COLO829 (cell line): ENCODE measurements around the gene ADD3.
"Not testable (repeated sequence)": the region's sequence is repeated elsewhere in the genome, so short reads cannot be mapped to it uniquely, and the experiment has no call there.

ENCODE experiments used
- DNase-seq: peaks from one replicate; pipeline ENCODE4 v3.0.0; 2012; ENCODE audit warnings: low spot score

Gene ADD3

GRCh38 chr10:109975244-109976190, 32.3 kb upstream of the ADD3 start:
- DNase-seq = peak; percentile 12

DNA sequence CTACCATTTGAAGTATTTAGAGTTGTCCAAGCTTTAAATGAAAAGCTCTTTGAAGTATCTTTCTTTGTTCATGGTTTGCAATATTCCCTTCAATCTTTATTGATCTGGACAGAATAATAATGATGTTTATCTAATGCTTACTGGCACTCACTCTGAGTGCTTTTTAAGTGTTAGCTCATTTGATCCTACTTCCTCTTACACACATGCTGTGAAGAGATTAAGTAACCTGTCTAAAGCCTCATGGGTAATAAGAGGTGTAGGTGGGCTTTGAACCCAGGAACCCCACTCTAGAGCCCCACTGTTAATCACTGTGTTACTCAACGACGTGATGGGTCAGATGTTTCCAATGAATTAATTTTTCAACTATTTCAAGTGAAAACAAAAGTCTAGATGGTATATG, 31.1 kb upstream of the ADD3 start:
- DNase-seq = no peak

- no peak for DNase-seq
Measured at GRCh38 chr10:109977382-109977806, 30.4 kb upstream of the ADD3 start.

GRCh38 chr10:109978481-109978880, 29.3 kb upstream of the ADD3 start:
- peak; percentile 30 for DNase-seq

DNA sequence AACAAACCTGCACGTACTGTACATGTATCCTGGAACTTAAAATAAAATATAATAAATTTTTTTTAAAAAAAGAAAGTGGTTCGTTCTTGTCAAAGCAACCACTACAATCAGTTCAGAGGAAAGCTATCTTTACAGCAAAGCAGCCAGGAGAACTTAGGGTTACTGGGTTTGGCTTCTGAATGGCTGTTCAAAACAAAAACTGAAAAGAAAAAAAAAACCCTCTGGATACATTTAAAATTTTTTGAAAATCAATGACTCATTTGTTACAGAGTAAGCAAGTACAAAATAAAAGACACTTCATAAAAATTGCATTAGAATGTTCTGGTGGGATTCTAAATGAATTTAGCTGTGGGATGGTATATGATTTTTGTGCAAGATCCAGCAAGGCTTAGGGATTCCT, 28.6 kb upstream of the ADD3 start:
- no peak for DNase-seq

GRCh38 chr10:109981650-109982049, 26.1 kb upstream of the ADD3 start:
- DNase-seq = no peak

GRCh38 chr10:109982123-109982522, 25.7 kb upstream of the ADD3 start:
- no peak for DNase-seq

GRCh38 chr10:109982812-109983211, 25.0 kb upstream of the ADD3 start:
- DNase-seq = no peak

DNA sequence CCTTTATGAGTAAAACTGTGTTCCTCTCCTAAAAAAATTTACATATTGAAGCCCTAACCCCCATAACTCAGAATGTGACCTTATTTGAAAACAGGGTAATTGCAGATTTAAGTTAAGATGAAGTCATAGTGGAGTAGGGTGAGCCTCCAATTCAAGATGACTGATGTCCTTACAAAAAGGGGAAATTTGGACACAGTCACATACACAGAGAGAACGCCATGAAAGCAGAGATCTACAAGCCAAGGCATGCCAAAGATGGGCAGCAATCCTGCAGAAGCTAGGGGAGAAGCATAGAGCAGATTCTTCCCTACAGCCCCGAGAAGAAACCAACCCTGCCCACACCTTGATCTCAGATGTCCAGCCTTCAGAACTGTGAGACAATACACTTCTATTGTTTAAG, 23.8 kb upstream of the ADD3 start:
- no peak for DNase-seq

DNA sequence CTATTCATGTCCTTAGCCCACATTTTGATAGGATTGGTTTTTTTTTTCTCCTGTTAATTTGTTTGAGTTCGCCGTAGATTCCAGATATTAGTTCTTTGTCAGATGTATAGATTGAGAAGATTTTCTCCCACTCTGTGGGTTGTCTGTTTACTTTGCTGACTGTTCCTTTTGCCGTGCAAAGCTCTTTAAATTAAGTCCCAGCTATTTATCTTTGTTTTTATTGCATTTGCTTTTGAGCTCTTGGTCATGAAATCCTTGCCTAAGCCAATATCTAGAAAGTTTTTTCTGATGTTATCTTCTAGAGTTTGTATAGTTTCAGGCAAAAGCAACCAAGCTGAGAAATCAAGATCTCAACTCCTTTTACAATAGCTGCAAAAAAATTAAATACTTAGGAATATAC, 22.0 kb upstream of the ADD3 start:
- not testable (repeated sequence) for DNase-seq

DNA sequence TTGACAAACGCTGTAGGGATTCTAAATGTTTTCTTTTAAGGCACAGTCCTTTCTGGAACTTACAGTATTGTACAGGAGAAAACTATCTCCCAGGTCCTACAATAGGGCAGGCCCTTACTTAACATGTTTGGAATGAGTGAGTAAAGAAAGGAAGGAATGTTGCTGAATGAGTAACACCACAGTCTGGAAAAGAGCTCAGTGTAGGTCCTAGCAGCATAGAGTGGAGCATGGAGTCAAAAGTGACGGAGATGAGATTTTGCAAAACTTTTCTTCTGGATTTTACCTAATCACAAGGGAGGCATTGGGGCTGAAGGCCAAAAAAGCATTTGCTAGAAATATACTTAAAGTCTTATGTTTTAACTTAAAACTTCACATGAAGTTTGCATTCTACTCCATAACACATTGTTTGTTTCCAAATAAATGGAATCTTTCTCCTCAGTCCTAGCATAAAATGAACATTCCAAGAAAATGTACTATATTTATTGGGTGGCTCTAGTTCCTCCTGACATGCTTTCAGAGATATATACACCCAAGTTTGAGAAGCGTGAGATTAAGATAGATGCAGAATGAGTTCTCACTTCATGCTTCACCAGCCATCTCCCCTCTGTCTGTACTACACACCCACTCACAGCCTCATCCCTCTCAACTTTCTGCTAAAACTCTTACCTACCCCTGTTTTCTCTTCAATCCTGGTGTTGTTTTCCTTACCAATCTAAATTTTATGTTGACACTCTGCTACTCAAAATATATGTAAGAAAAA, 20.2 kb upstream of the ADD3 start:
- DNase-seq = no peak

GRCh38 chr10:109988212-109988596, 19.6 kb upstream of the ADD3 start:
- DNase-seq = no peak

- DNase-seq = no peak
Measured at GRCh38 chr10:109991266-109991855, 16.4 kb upstream of the ADD3 start.

- no peak for DNase-seq
Measured at GRCh38 chr10:109992485-109992884, 15.3 kb upstream of the ADD3 start.

DNA sequence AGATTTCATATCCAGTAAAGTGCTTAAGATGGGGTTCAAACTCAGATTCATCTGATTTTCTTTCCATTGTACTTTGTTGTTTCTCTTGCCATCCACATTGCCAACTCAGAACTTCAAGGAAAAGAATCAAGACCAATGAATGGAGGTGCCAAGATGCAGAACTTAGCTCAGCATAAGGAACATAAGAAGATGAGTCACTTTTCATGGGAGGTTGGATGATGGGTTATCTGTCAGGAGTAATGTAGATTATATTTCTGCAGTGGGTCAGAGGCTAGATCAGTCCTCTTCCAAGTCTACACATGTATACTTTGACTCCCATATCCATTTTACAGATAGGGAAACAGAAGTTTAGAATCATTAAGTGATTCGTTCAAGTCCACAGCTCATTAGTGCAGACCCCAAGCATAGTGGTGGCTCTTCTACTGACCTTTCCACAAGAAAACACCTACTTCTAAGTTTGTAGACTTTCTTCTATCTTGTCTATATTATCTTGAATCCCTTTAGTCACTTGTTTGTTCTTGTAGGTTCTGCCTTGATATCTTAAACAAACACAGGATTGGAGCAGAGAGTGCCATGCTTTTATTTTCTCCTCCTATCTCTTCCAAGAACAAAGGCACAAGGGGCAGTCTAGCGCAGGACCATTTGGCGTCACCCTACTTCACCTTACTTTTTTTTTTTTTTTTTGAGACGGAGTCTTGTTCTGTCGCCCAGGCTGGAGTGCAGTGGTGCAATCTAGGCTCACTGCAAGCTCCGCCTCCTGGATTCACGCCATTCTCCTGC, 14.0 kb upstream of the ADD3 start:
- no peak for DNase-seq

GRCh38 chr10:109994711-109995577, 12.8 kb upstream of the ADD3 start:
- DNase-seq = no peak

- DNase-seq = no peak
Measured at GRCh38 chr10:109995595-109995994, 12.2 kb upstream of the ADD3 start.

GRCh38 chr10:109996225-109996624, 11.6 kb upstream of the ADD3 start:
- no peak for DNase-seq

DNA sequence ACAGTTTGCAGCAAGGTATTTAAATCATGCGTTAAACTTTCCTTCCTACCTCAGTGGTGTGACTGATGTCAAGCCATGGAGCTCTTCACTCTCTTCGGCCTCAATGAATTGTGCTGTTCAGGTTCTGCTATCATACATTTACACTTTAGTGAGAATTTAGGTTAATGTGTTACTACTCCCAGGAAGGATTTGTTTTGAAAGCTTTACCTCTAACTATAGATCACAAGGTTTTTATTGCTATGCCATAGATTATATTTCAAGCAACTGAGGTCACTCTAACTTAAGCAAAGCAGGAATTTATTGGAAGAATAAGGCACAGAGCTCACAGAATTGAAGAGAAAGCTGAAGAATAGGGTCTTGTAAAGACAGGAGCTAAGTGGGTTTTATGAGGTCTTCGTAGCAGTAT, 11.0 kb upstream of the ADD3 start:
- no peak for DNase-seq

DNA sequence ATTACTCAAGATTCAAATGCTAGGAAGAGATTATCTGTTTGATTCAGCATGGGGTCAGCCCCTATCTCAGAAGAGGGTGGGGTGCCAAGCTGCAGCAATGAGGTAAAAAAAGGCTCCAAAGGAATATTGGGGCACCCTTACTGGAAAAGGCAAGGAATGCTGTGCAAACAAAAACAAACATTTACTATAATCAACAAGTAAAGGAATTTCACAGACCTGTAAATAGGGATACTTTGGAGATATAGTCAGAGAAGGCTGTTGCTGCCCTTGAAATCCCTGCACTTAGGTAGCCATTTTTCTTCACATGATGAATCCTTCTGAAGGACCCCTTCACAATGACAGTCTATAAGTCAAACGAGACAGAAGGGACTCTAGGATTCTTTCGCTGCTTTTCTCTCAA, 10.6 kb upstream of the ADD3 start:
- DNase-seq = no peak

DNA sequence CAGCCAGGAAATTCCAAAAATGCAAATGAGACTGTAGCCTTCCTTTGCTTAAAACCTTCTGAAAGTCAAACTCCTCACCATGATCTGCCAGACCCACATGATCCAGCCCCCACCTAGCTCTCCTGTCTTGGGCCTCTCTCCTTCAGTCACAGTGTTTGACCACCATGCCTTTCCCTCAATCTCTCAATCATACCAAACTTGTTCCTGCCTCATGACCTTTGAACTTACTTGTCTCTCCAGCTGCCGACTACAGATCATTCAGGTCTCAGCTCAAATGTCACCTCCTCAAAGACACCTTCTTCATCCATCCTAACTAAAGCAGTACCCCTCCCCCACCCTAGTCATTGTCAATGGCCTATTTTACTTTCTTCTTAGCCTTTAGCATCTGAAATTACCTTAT, 9.3 kb upstream of the ADD3 start:
- DNase-seq = no peak
